Fibroblast of pulmonary artery (primary cell): ENCODE results near the gene GPR35.

Source experiments
- DNase-seq: peaks from one replicate; pipeline ENCODE4 v3.0.0-alpha.2; 2010; ENCODE audit warnings: low read depth
- H3K4me3 ChIP-seq: replicated peaks from 2 replicates; pipeline ENCODE4 v1.5.1; 2011; ENCODE audit warnings: low read depth, mild to moderate bottlenecking, control low read depth, low read length, moderate library complexity
- CTCF ChIP-seq: IDR thresholded peaks from 2 replicates; pipeline ENCODE4 v1.5.1; 2011; ENCODE audit warnings: mild to moderate bottlenecking, control low read depth, low read length, inconsistent platforms; ENCODE audit errors: missing control alignments

Gene GPR35

GRCh38 chr2:240624011-240624949, 1.0 kb upstream of the GPR35 start:
- no peak for DNase-seq
- TF ChIP-seq CTCF, result no peak
- no peak overlapping the region for H3K4me3 ChIP-seq

- H3K4me3 ChIP-seq, result no peak overlapping the region
- TF ChIP-seq CTCF, result no peak
- no peak for DNase-seq
Measured at GRCh38 chr2:240626531-240627300, 1.4 kb downstream of the GPR35 start.

GRCh38 chr2:240627736-240628506, 2.6 kb downstream of the GPR35 start:
- no peak for DNase-seq
- no peak overlapping the region for H3K4me3 ChIP-seq
- no peak for TF ChIP-seq CTCF

- no peak for TF ChIP-seq CTCF
- H3K4me3 ChIP-seq, result no peak overlapping the region
- DNase-seq, result no peak
Measured at GRCh38 chr2:240628507-240628807, 3.2 kb downstream of the GPR35 start.

GRCh38 chr2:240628808-240629618, 3.7 kb downstream of the GPR35 start:
- no peak for DNase-seq
- no peak for TF ChIP-seq CTCF
- H3K4me3 ChIP-seq, result no peak overlapping the region

- no peak for DNase-seq
- H3K4me3 ChIP-seq, result no peak overlapping the region
- no peak for TF ChIP-seq CTCF
Measured at GRCh38 chr2:240629619-240629967, 4.3 kb downstream of the GPR35 start.
